ENCODE measurements around the gene GRAMD4.

The GRAMD4 gene

GRCh38 chr22:46655861-46656608, 35.8 kb downstream of the GRAMD4 start:
- DNase-seq (ENCODE audit: low read depth in 2 of 2), result no peak

DNA sequence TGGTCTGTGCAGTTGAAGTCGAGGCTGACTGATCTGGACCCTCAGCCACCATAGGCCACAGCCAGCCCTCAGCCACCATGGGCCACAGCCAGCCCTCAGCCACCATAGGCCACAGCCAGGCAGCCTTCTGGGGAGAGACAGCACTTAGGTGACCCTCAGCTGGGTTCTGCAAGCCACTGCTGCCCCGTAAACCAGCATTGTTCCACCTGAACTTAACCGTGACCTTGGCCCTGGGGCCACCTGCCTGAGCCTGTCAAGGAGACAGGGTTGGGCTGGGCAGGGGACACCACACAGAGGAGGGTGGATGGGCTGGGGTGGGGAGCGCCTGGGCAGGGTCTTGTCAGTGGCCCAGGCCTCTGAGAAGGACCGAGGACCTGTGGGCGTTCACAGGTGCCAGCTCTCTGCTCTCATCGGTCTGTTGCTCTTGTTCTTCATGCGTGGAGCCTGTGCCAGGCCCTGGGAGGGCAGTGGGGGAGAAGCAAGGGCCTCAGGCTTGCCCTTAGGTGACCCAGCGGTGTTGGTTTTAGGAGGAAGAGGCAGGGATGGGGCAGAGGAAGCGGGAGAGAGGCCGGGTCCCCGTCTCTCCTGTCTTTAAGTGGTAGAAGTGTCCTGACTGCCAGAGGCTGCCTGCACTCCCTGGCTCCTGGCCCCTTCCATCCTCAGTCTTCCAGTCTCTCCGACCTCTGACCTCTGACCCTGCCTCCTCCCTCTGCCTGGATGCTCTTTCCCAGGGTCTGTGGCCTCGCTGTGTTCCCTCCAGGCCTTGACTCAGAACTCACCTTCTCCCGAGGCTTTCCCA, 36.9 kb downstream of the GRAMD4 start:
- no peak for DNase-seq (ENCODE audit: low read depth in 2 of 2)

DNA sequence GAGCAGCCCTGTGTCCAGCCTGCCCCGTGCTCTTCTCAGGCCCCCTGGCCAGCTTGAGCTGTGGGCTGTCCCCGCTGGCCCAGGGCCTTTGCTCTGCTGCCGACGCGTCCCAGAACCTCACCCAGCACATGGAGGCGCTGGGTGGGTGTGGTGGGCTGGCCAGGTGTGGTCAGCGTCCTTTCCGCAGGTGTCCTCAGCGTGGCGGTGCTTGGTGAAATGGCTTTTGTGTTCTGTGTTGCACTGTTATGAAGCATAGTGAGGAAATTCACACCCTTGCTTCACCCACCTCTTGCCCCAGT, 37.4 kb downstream of the GRAMD4 start:
- DNase-seq (ENCODE audit: low read depth in 2 of 2), result no peak

- DNase-seq (ENCODE audit: low read depth in 2 of 2), result no peak
These were observed 38.1 kb downstream of the GRAMD4 start for GRCh38 chr22:46657996-46658947.

- no peak for DNase-seq (ENCODE audit: low read depth in 2 of 2)
These were observed 39.0 kb downstream of the GRAMD4 start for GRCh38 chr22:46659059-46659790.

GRCh38 chr22:46659791-46660186, 39.6 kb downstream of the GRAMD4 start:
- DNase-seq (ENCODE audit: low read depth in 2 of 2), result no peak

DNA sequence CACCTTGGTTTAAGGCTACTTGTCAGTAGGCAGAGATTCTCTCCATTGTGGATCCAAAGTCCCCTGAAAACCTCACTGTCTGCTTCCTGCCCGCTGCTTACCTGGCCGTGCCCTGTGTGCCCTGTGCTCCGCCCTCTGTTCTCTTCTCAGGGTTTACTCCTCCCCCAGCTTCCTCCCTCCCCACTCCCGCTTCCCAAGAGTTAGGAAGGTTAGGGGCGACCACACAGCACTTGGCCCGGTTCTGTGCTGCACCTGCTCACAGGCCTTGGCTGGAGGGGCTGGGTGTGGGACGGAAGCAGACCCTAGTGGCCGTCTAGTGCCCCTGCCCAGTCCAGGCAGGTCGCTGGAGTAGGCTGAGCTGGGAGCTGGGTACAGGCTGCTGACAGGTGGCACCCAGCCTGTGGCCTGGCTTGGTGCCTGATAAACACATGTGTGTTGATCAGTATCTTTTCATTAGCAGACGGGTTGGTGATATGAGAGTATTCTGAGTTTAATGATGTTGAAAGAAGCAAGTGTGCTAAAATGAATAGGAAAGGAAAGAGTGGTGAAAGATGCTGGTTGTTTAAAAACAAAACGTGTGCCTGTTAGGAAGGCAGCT, 40.5 kb downstream of the GRAMD4 start:
- DNase-seq (ENCODE audit: low read depth in 2 of 2), result no peak

GRCh38 chr22:46661221-46661851, 41.1 kb downstream of the GRAMD4 start:
- no peak for DNase-seq (ENCODE audit: low read depth in 2 of 2)

- DNase-seq (ENCODE audit: low read depth in 2 of 2), result no peak
These were observed 42.0 kb downstream of the GRAMD4 start for GRCh38 chr22:46662226-46662625.

- DNase-seq (ENCODE audit: low read depth in 2 of 2), result no peak
These were observed 42.8 kb downstream of the GRAMD4 start for GRCh38 chr22:46663001-46663400.

DNA sequence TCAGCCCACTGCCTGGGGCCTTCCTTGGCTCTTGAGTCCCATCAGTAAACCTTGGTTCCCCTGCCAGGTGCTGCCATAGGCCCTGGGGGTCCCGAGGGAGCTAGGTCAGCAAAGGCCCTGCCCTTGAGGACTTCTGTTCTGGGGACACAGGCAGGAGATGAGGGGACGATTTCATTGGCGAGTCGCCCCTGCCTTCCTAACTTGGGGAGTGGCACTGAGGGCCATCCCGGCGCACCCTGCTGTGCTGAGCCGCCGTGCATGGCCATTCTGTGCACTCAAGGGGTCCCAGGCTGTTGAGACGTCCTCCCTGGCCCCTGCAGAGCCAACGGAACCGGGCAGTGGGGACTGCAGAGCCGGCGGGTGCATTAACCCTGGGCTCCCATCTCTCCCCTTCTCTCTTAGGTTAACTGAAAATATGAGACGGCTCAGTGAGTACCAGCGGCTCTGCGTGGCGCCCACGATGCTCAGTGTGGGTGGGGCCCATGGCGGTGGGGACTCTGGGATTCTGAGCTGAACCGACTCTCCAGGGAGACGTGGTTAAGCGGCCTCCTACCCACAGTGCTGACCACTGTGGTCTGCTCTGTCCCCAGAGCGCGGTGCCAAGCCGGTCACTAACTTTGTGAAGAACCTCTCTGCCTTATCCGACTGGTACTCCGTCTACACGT, 43.4 kb downstream of the GRAMD4 start:
- no peak for DNase-seq (ENCODE audit: low read depth in 2 of 2)

DNA sequence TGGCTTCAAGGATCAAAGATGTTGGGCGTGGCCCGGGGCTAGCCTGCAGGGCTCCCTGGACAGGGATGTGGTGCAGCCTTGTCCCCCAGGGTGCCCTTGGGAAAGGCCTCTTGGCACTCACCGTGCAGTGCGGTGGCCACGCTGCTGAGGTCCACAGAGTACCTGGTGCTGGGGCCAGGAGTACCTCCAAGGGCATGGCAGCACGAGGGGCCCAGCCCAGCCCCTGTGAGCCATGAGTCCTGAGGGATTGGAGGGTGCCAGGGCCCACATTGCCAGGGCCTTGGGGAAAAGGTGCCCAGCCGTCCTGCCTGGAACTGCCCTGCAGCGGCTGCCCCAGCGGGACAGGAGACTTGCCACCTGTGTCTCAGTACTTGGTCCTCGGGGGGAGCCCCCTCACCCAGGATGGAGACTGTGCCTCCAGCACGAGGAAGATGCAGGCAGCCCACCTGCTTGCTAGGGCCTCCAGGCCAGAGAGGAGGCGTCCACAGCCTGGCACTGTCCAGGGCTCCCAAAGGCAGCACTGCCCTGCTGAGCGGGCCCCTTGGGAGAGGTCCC, 44.2 kb downstream of the GRAMD4 start:
- DNase-seq (ENCODE audit: low read depth in 2 of 2), result no peak

DNA sequence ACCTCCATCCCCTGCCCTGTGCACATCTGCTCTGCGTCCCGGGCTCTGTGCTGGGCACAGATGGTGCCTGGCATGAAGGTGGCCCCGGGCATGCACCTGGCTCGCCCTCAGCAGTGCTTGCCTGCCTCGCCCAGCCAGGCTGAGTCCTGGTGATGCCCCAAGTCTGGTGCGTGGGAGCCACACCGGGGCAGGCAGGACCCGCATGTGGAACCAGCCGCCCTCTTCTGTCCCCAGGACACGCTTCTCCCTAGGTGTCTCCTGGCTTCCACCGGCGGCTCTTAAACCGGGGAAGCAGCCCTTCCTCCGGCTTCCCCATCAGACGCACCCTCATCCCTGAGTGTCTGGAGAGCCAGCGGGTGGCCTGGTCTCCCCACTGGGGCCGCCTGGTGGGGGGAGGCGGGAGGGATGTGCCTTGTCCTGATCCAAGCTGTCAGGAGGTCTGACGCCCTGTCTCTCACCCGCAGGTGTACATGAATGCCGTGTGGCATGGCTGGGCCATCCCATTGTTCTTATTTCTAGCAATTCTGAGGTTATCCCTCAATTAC, 45.0 kb downstream of the GRAMD4 start:
- DNase-seq (ENCODE audit: low read depth in 2 of 2), result no peak

GRCh38 chr22:46665751-46666280, 45.6 kb downstream of the GRAMD4 start:
- no peak for DNase-seq (ENCODE audit: low read depth in 2 of 2)

- no peak for DNase-seq (ENCODE audit: low read depth in 2 of 2)
These were observed 46.5 kb downstream of the GRAMD4 start for GRCh38 chr22:46666577-46667244.

DNA sequence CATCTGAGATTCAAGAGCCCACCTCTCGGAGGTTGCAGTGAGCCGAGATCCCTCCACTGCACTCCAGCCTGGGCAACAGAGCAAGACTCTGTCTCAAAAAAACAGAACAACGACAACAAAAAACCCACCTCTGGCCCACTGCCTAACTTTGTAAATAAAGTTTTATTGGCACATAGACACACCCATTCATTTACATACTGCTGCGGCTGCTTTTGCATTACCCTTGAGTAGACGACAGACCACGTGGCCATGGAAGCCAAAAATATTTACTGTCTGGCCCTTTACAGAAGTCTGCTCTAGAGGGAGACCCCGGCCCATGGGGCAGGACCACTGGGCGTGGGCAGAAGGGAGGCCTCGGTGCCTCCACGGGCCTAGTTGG, 47.0 kb downstream of the GRAMD4 start:
- DNase-seq (ENCODE audit: low read depth in 2 of 2), result no peak

DNA sequence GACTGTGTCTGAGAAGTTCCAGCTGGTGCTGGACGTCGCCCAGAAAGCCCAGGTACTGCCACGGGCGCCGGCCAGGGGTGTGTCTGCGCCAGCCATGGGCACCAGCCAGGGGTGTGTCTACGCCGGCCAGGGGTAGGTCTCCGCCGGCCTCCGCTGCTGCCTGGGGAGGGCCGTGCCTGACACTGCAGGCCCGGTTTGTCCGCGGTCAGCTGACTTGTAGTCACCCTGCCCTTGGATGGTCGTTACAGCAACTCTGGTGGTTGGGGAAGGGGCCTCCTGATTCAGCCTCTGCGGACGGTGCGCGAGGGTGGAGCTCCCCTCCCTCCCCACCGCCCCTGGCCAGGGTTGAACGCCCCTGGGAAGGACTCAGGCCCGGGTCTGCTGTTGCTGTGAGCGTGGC, 47.9 kb downstream of the GRAMD4 start:
- DNase-seq (ENCODE audit: low read depth in 2 of 2), result no peak

DNA sequence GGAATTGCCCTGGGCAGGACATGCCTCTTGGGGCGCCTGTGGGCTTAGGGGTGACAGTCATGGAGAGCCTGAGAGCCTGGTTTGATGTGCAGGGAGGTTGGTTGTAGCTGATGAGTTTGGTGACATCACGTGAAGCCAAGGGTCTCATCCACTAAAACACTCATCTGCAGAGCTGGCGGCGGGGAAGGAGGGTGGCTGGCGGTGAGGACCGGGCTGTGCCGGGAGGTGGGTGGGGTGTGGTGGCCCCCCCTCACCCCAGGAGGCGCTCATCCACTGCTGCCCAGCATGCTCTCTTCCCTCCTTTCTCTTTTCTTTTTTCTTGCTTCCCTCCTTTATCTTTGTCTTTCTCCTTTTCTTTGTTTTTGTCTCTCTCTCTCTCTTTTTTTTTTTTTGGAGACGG, 49.0 kb downstream of the GRAMD4 start:
- DNase-seq (ENCODE audit: low read depth in 2 of 2), result no peak

Data from stimulated activated CD8-positive, alpha-beta memory T cell treated with anti-CD3 and anti-CD28 coated beads, Interleukin-7, amount 100 ng/mL, for 1 hour (primary cell).